NCI-H524 (cell line): ENCODE results near the gene PPP4R4.
A peak's percentile ranks its signal among the peaks of the same experiment; 100 is the strongest.
"Not testable (repeated sequence)": the region's sequence is repeated elsewhere in the genome, so short reads cannot be mapped to it uniquely, and the experiment has no call there.

Experiments used
- DNase-seq, 2 experiments: peaks; one replicate each; lab custom pipeline; 2025; lab: John Stamatoyannopoulos, UW

Gene PPP4R4

DNA sequence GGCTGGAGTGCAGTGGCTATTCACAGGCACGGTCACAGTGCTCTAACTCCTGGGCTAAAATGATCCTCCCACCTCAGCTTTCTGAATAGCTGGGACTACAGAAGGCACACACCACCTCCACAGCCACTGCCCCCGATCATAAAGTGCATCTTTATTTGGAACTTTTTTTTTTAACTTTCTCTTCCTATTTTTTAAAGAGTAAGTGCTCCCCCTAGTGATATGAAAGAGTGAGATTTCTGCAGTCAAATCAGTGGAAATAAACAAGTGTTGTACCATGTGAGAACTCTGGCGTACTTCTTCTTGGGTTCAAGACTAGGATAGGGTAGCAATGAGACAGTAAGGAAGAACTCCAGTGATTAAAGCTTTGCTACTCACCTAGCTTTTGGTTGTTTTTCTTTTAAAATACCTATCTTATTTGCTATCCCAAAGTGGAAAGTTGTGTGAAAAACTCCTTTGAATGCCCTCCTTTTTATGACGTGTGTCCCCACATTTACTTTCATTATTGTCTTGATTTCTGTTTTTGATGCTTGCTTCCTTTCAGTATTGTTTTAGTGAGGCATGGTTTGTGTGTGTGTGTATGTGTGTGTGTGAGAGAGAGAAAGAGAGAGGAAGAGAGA is 6.6 kb downstream of the PPP4R4 start:
- DNase-seq, result peak; percentile 47 to 83

- no peak for DNase-seq
Observed at GRCh38 chr14:94181835-94182234, 7.7 kb downstream of the PPP4R4 start.

DNA sequence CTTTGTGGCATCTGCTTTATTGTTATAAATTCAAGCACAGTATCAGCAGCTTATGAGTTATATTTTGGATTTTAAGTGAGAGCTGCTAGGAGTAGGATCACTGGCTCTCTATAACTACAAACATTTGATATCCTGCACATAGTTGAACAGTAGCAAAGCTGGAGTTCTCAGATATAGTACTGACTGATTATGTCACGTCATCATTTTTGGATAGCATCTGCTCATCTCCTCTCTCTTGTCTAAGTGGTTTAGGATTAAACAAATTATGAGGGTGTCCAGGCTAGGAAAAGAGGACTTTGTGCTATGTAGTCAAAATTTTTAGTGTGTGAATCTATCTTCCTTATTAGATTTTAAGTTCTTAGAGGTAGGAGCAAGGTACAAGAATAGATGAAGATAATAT is 18.4 kb downstream of the PPP4R4 start:
- DNase-seq, result peak; percentile 38 to 80

- DNase-seq, result no peak
Observed at GRCh38 chr14:94193776-94194175, 19.7 kb downstream of the PPP4R4 start.

DNA sequence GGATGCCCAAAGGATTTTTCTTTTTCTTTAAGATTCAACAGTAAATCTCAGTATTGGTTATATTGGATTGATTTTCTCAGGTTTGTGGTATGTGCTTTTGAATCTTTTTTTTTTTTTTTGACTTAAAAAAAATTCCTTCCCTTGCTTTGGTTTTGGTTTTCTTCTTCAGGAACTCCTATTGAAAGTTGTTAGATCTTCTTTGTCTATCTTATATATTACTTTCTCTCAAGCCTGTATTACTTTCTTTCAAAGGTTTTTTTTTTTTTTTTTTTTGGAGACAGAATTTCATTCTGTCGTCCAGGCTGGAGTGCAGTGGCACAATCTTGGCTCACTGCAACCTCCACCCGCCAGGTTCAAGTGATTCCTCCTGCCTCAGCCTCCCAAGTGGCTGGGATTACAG is 21.9 kb downstream of the PPP4R4 start:
- DNase-seq, result no peak

DNA sequence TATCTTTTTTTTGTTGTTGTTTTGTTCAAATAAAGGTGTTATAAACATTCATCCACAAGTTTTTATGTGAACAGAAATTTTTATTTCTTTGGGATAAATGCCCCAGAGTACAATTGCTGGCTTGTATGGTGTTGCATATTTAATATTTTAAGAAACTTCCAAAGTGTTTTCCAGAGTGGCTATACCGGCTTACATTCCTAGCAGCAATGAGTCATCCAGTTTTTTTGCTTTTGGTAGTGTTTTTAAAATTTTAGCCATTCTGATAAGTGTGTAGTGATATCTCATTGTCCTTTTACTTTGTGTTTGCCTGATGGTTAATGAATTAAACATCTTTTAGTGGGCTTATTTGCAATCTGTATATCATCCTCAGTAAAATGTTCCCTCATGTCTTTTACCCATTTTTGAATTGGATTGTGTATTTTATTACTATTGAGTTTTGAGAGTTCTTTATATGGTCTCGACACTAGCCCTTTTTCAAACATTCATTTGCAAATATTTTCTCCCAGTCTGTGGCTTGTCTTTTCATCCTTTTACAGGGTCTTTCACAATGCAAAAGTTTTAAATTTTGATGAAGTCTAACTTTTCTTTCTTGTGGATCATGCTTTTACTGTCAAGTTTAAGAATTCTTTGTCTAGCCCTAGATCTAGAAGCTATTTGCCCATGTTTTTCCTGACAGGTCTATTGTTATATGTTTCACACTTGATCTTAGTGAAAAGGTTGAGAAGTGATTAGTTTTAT is 29.5 kb downstream of the PPP4R4 start:
- DNase-seq, result no peak

DNA sequence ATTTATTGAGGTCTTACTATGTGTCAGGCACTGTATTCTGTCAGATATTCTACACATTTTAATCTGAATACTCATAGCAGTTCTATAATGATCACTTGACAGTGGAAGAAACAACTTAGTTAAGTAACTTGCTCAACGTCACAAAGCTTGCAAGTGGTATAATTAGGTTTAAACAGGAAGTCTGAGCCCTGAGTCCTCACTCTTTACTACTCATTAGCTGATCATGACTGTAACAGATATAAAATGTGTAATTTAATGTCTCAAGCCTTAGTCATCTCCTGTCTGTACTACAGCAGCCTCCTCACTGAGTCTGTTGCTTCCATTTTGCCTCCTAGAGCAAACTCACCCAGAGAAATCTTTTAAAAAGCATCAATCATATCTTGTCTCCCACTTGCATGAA is 38.9 kb downstream of the PPP4R4 start:
- DNase-seq, result no peak

DNA sequence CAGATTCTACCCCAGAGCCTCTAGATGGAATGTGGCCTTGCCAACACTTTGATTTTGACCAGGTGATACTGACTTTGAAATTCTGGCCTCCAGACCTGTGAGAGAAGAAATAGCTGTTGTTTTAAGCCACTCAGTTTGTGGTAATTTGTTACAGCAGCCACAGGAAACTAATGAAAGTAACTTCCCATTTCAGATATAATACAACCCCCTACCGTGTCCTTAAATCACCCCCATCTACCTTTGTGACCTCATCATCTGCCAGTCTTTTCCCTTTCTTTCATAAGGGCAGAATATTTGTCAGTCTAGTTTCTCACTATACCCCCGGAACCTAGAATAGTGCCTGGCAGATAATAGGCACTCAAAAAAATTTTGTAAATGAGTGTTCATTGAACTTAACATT is 39.6 kb downstream of the PPP4R4 start:
- no peak for DNase-seq

GRCh38 chr14:94217116-94217515 is 43.0 kb downstream of the PPP4R4 start:
- no peak for DNase-seq

- DNase-seq, result not testable (repeated sequence)
Observed at GRCh38 chr14:94218198-94218886, 44.2 kb downstream of the PPP4R4 start.

DNA sequence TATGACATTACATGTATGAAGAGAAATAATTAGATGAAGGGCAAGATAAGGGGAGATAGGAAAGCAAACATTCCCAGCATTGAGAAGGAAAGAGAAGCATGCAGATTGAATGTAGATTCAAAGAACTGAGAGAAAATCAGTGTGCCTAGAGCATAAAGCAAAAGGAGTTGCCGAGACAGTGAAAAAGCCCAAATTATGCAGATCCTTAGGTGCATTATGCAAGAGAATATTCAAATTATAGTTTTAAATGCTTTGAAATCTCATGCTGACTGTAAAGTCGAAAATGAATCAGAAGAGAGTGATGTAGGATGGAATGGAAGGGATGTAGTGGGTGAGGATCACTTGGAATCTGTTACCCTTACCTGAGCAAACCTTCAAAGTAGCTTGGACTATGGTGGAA is 49.9 kb downstream of the PPP4R4 start:
- no peak for DNase-seq

GRCh38 chr14:94225460-94226378 is 51.6 kb downstream of the PPP4R4 start:
- DNase-seq, result no peak

DNA sequence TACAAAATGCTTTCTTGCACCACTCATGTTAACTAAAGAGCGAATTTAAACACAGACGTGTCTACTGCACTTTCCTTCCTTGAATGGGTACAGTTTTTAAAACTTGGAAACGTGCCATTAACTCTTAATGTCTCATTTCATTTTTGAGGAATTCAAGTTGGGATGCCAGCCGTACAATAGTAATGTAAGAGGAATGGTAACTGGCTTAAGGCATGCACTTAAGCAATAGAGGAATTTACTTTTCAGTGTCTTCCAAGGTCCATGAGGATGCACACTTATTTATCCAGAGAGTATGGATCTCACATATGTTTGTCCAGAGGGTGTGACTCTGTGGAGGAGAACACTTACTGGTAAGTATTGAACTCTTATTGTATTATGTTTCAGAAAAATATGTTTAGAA is 52.9 kb downstream of the PPP4R4 start:
- no peak for DNase-seq

GRCh38 chr14:94237046-94237445 is 62.9 kb downstream of the PPP4R4 start:
- DNase-seq, result no peak

DNA sequence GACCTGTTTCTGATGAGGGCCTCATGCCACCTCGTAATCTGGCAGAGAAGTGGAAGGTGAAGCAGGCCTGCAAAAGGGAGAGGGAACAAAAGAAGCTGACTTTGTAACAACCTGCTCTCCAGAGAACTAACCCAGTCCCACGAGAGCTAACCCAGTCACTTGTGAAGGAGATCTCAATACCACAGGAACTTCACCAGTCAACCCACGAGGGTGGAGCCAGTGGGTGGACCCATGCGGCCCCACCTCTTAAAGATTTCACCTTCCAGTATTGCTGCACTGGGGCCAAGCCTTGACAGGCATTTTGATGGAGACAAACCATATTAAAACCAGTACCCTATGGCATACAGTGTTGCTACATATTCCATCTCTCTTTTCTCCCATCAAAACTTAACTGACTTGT is 63.9 kb downstream of the PPP4R4 start:
- DNase-seq, result no peak

- DNase-seq, result no peak
Observed at GRCh38 chr14:94239406-94239805, 65.3 kb downstream of the PPP4R4 start.

DNA sequence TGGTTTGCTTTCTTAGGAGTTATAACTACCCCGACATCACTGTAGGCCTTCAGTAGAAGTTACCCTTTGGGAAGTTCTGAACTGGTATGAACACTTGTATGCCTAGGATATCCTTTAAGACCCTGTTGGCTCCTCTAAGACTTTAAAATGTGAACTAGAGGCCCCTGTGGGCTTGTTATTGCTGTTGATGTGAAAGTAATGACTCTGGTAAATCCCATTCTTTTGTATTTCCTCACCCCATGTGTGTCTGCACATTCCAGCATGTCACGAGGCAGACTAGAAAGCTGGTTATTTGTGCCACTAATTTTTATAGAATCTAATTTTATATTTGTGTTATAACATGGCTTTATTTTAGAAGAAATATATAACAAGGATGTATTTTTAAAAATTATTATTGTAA is 70.1 kb downstream of the PPP4R4 start:
- DNase-seq, result no peak

DNA sequence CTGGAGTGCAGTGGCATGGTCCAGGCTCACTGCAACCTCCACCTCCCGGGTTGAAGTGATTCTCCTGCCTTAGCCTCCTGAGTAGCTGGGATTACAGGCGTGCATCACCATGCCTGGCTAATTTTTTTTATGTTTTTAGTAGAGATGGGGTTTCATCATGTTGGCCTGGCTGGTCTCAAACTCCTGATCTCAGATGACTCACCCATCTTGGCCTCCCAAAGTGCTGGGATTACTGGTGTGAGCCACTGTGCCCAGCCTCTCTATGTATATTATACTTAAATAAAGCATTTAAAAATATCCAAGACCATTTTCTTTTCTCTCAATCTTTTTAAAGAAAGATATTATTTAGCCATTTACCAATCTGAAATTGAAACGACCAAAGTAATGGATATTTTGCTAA is 90.1 kb downstream of the PPP4R4 start:
- not testable (repeated sequence) for DNase-seq

GRCh38 chr14:94267352-94267751 is 93.2 kb downstream of the PPP4R4 start:
- no peak for DNase-seq

- not testable (repeated sequence) for DNase-seq
Observed at GRCh38 chr14:94268582-94268981, 94.5 kb downstream of the PPP4R4 start.

- no peak for DNase-seq
Observed at GRCh38 chr14:94269156-94269555, 95.0 kb downstream of the PPP4R4 start.

- not testable (repeated sequence) for DNase-seq
Observed at GRCh38 chr14:94276898-94277561, 102.9 kb downstream of the PPP4R4 start.
